ENCODE results near the gene TGM2. TPM values are rescaled to one million over a fixed set of nuclear protein-coding genes. Genes with fewer than 3 reads are reported as not detected.

Gene TGM2
- total RNA-seq, 1 experiment from 2014 or later, result 1.5 TPM

- no TSS peak for BruUV-seq (replicated peaks)
- Mint-ChIP-seq H3K4me3 (ENCODE audit: unreplicated experiment) (no peak overlapping the region), H3K9me3 (ENCODE audit: unreplicated experiment) (no peaks in the 10 kb centered on the region), H3K27me3 (ENCODE audit: insufficient read depth, unreplicated experiment) (no peaks in the 10 kb centered on the region), H3K4me1 (ENCODE audit: insufficient read depth, unreplicated experiment) (peaks cover 2% of the 10 kb centered on the region), H3K36me3 (ENCODE audit: insufficient read depth, unreplicated experiment) (no peaks in the 10 kb centered on the region), H3K27ac (ENCODE audit: low read depth, unreplicated experiment) (no peak overlapping the region)
- ChIA-PET POLR2A (interaction anchor here (1.1 to 2.0 kb wide), 2 partner anchors 12 to 16 kb away, joined by 4 to 5 read pairs; no protein-coding TSS in a partner anchor), CTCF (interaction anchor here (0.5 to 20.2 kb wide), 8 partner anchors 9 to 221 kb away, joined by 3 to 782 read pairs (median 78); no protein-coding TSS in a partner anchor)
- TF ChIP-seq, protein P1, sequence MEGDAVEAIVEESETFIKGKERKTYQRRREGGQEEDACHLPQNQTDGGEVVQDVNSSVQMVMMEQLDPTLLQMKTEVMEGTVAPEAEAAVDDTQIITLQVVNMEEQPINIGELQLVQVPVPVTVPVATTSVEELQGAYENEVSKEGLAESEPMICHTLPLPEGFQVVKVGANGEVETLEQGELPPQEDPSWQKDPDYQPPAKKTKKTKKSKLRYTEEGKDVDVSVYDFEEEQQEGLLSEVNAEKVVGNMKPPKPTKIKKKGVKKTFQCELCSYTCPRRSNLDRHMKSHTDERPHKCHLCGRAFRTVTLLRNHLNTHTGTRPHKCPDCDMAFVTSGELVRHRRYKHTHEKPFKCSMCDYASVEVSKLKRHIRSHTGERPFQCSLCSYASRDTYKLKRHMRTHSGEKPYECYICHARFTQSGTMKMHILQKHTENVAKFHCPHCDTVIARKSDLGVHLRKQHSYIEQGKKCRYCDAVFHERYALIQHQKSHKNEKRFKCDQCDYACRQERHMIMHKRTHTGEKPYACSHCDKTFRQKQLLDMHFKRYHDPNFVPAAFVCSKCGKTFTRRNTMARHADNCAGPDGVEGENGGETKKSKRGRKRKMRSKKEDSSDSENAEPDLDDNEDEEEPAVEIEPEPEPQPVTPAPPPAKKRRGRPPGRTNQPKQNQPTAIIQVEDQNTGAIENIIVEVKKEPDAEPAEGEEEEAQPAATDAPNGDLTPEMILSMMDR (IDR thresholded peaks at IDR 0.05; ENCODE audit: unreplicated experiment), result no peak
- intact Hi-C loops (cut with micrococcal nuclease), result no loop called here
- no peak for DNase-seq (ENCODE audit: unreplicated experiment)
Observed at GRCh38 chr20:38212806-38213606, 47.9 kb upstream of the TGM2 start.

- Mint-ChIP-seq H3K4me1 (ENCODE audit: insufficient read depth, unreplicated experiment) (no peaks in the 10 kb centered on the region), H3K27me3 (ENCODE audit: insufficient read depth, unreplicated experiment) (no peaks in the 10 kb centered on the region), H3K9me3 (ENCODE audit: unreplicated experiment) (peaks cover 5% of the 10 kb centered on the region), H3K36me3 (ENCODE audit: insufficient read depth, unreplicated experiment) (no peaks in the 10 kb centered on the region), H3K27ac (ENCODE audit: low read depth, unreplicated experiment) (no peak overlapping the region), H3K4me3 (ENCODE audit: unreplicated experiment) (no peak overlapping the region)
- intact Hi-C loops (cut with micrococcal nuclease), result no loop called here
- CTCF ChIA-PET, result interaction anchor here (0.6 to 9.1 kb wide), 7 partner anchors 10 to 136 kb away, joined by 3 to 153 read pairs (median 4); no protein-coding TSS in a partner anchor
- peak; percentile 66 for DNase-seq (ENCODE audit: unreplicated experiment)
- BruUV-seq (replicated peaks), result no TSS peak
- POLR2A ChIA-PET, result interaction anchor here (1.2 to 1.5 kb wide), 3 partner anchors 15 to 158 kb away, joined by 3 to 5 read pairs (median 4); no protein-coding TSS in a partner anchor
- TF ChIP-seq, protein P1 (IDR thresholded peaks at IDR 0.05; ENCODE audit: unreplicated experiment), result no peak
Observed at GRCh38 chr20:38211200-38212097, 46.4 kb upstream of the TGM2 start.

DNA sequence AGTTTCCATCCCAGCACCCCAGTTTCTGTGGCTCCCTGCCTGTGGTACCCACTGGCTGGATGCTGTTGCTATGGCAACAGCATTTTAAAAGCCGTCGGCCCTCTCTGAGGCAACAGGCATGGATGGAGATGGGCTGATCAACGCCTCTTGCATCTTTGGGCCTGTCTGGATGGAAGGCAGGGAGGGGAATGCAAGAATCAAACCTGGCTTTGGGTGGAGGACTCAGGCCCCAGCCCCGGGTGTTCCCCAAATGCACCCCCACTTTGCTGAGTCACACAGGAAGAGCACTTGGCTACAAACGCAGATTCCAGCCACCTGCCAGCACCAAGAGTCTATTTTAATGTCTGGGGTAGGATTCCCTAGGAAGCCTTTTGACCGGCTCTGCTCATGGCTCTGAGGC lies 45.7 kb upstream of the TGM2 start:
- CTCF ChIA-PET, result interaction anchor here (0.5 to 9.1 kb wide), 3 partner anchors 9 to 647 kb away, joined by 4 to 153 read pairs (median 10); no protein-coding TSS in a partner anchor
- no TSS peak for BruUV-seq (replicated peaks)
- peak; percentile 57 for DNase-seq (ENCODE audit: unreplicated experiment)
- intact Hi-C loops (cut with micrococcal nuclease), result no loop called here
- H3K9me3 Mint-ChIP-seq (ENCODE audit: unreplicated experiment), result peaks cover 7% of the 10 kb centered on the region
- H3K27ac Mint-ChIP-seq (ENCODE audit: low read depth, unreplicated experiment), result no peak overlapping the region
- H3K4me3 Mint-ChIP-seq (ENCODE audit: unreplicated experiment), result no peak overlapping the region
- H3K4me1 Mint-ChIP-seq (ENCODE audit: insufficient read depth, unreplicated experiment), result no peaks in the 10 kb centered on the region
- TF ChIP-seq, protein P1 (IDR thresholded peaks at IDR 0.05; ENCODE audit: unreplicated experiment), result no peak
- POLR2A ChIA-PET, result interaction anchor here (1.2 to 1.7 kb wide), 4 partner anchors 9 to 158 kb away, joined by 3 to 6 read pairs (median 4); no protein-coding TSS in a partner anchor
- H3K27me3 Mint-ChIP-seq (ENCODE audit: insufficient read depth, unreplicated experiment), result no peaks in the 10 kb centered on the region
- no peaks in the 10 kb centered on the region for H3K36me3 Mint-ChIP-seq (ENCODE audit: insufficient read depth, unreplicated experiment)

Data from MCF 10A (cell line).